Measurements from ENCODE around the gene TPBG.
"Not testable (repeated sequence)": the region's sequence is repeated elsewhere in the genome, so short reads cannot be mapped to it uniquely, and the experiment has no call there.

The TPBG gene

DNA sequence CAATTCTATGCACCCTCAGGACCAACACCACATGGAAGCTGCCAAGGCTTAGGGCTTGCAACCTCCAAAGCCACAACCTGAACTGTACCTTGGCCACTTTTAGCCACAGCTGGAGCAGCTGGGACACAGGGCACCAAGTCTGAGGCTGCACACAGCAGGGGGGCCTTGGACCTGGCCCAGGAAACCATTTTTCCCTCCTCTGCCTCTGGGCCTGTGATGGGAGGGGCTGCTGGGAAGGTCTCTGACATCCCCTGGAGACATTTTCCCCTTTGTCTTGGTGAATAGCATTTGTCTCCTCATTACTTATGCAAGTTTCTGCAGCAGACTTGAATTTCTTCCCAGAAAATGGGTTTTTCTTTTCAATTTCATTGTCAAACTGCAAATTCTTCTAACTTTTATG lies 13.0 kb downstream of the TPBG start:
- no peak for DNase-seq

DNA sequence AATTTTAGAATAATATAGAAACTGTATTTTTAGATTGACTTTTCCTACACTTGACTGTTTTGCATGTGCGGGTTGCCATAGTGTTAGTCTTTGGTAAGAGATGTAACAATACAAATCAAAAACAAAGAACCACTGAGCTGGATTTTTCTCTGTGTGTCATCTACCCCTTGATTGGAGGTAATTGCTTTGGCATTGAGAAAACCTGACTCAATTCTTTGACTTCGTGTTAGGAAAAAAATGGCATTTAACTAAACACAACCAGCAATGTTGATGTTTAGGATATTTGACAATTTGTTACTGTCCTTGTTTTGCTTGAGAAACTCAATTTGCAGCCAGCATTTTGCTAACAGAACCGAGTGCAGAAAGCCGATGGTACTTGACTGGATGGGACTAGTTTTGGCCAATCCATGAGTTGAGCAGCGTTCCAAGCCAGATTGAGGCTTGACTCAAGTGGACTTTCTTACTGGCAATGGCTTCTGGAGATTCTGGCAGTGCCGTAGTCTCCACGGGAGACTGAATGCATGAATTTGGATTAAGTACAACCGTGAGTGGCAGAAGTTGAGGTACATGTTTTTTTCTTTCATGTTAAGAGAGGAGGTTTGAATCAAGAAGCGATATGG lies 17.1 kb downstream of the TPBG start:
- DNase-seq: no peak

DNA sequence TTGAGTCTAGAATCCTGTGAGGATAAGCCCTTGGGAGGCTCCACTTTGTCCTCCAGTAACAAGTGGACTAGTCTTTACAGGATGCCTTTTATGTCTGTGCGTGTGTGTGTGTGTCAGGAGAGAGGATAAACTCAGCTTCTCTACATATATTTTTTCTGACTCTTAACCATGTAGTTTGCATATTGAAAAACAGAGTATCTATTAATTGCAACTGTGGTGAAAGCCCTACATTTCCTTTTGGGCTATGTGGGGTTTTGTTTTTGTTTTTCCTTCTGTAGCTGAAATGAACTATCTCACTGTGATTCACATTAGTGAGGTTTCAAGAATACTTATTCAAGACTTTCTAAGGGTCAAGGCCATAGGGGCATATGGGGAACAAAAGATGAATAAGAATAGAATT lies 17.7 kb downstream of the TPBG start:
- DNase-seq: no peak

DNA sequence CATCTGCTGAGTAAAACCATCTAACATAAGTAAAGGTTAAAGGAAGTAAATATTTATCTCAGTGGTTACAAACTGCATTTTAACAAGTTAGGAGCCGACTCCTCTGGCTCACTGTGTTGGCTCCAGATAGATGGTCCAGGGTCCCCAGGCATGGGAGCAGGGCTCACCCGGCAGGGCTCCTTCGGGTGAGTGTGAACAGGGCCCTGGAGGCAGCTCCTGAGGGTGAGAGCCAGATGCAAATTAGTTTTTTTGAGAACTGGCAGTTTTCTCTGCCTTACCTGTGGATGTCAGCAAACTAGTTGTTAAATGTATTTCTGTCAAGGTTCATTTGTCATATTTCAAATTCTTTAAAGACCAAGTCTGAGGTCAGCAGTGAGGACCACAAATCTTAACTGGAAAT lies 21.5 kb downstream of the TPBG start:
- DNase-seq: no peak

- no peak for DNase-seq
These were observed 21.9 kb downstream of the TPBG start for GRCh38 chr6:82385546-82385945.

DNA sequence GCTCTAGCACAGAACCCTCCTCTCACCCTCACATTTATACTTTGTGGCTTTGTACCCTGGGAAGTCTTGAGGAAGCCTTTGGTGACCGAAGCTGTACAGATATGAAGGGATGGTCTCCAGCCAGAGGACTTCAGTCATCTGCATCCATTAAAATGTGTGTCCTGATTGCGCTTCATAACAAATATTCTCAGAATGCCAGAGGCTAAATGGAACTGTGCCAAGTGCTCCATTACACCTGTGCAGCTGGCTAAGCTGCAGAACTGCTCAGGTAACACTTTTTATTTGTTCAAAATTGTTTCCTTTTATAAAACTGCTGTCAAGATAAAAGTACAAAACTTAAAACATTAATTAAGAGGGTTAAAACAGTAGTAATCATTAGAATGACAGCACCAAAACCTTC lies 22.3 kb downstream of the TPBG start:
- no peak for DNase-seq

- not testable (repeated sequence) for DNase-seq
These were observed 31.2 kb downstream of the TPBG start for GRCh38 chr6:82394770-82395169.

GRCh38 chr6:82396964-82397751 lies 33.5 kb downstream of the TPBG start:
- DNase-seq: no peak

DNA sequence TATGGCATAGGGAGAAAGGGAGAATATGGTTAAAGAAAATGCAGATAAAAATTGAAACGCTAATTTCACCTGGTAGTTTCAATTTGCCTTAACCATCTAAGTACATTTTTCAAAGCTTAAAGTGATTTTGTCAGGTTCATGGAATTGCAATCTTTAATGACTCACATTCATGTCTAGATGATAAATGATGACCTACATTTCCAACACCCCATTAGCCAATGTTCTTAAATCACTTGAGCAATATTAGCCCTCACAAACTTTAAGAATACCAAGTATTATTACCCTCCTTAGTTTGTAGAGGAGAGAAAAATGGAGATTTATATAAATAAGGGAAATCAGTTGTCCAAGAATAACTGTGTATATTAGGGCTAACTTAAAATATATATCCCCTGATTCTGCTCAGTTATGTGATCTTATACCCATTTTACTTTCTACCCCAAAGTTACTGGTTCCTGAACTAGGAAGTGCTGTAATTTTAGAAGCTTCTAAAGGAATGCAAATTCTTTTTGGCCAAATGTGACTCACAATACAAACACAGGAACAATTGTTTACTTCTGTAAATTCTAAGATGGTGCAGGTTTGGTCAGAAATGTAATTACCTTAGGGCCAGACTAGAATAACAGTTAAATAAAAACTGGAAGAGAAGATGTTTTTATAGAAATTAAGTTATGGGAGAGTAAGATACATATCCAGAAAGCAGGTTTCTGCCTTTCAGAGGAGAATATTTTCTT lies 34.5 kb downstream of the TPBG start:
- no peak for DNase-seq

DNA sequence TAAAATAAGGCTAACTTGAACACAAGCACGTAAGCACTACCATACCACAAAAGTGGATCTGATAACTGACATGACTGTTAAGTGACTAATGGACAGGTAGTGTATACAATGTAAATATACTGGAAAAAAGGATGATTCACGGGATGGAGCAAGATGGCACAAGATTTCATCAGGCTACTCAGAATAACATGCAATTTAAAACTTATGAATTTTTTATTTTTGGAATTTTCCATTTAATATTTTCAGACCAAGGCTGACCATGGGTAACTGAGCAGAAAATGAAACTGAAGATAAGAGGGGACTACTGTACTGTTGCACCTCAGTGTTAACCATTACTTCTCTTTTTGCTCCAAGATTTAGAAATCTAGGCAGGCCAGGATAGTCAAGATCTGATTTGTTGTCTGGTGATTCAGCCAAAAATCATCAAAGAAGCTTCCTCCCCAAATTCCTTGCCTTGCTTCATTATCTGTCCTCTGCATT lies 45.4 kb downstream of the TPBG start:
- DNase-seq: no peak

DNA sequence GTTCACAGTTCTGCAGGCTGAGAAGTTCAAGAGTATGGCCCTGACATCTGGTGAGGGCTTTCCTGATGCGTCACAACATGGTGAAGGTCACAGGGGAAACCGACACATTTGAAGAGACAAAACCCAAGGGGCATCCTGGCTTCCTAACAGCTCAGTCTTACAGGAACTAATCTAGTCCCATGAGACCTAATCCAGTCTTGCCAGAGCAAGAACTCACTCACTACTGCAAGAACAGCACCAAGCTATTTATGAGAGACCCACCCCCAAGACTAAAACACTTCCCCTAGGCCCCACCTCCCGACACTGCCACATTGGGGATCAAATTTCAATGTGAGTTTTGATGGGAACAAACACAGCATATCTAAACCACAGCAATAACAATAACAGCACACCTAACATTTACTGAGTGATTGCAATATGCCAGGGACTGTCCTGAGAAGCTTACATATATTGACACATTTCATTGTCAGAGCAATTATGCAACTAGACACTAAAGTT lies 46.6 kb downstream of the TPBG start:
- DNase-seq: no peak

DNA sequence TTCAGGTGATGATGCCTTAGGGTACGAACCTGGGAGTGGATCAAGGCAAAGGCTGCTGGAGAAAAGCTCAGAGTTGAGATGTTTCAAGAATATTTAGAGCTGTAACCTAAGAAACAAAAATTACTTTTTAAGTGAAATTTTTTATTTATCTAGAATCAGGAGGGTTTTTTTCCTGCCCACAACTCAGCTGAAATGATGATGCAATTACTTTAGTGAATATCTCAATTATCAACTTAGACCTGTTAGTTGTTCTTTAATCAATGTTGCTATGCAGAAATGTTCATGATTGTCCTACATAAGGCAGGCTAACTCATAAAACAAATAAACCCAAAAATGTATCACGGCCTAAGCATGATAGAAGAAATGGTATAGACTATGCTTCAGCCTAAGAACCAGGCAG lies 50.3 kb downstream of the TPBG start:
- no peak for DNase-seq

DNA sequence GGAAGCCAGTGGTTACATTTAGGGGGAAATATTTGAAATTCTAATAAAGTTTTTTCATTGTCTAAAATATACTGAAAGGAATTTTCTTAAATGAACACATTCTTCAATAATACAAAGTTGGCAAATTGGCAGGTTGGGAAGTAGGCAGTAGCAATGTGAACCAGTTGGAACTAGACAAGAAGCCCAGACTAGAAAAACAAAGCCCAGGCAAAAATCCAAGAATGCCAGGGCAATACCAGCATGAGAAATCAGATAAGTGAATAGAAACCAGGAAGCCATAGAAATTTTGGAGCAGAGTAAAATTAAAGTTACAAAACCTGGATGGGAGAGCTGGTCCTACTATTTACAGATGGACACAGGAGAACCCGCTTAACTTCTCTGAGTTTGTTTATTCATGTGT lies 52.2 kb downstream of the TPBG start:
- DNase-seq: no peak

- DNase-seq: no peak
These were observed 52.7 kb downstream of the TPBG start for GRCh38 chr6:82416346-82416745.
